NCI-H2227 treated with DMSO at 0.1 percent for 48 hours (cell line): Measurements from ENCODE around the gene ATP8A2.
A peak's percentile ranks its signal among the peaks of the same experiment; 100 is the strongest.
"Not testable (repeated sequence)": the region's sequence is repeated elsewhere in the genome, so short reads cannot be mapped to it uniquely, and the experiment has no call there.

Experiments
- DNase-seq: peaks from one replicate; lab custom pipeline; 2025; lab: John Stamatoyannopoulos, UW

ATP8A2 gene

GRCh38 chr13:25768376-25768775 is 396.6 kb downstream of the ATP8A2 start:
- DNase-seq = no peak

GRCh38 chr13:25768838-25769237 is 397.1 kb downstream of the ATP8A2 start:
- DNase-seq = no peak

- DNase-seq = no peak
Observed at GRCh38 chr13:25770601-25771000, 398.8 kb downstream of the ATP8A2 start.

GRCh38 chr13:25771202-25771601 is 399.4 kb downstream of the ATP8A2 start:
- no peak for DNase-seq

- DNase-seq = no peak
Observed at GRCh38 chr13:25771641-25772478, 400.1 kb downstream of the ATP8A2 start.

GRCh38 chr13:25772534-25772933 is 400.8 kb downstream of the ATP8A2 start:
- DNase-seq = not testable (repeated sequence)

- DNase-seq = not testable (repeated sequence)
Observed at GRCh38 chr13:25774056-25774455, 402.3 kb downstream of the ATP8A2 start.

- no peak for DNase-seq
Observed at GRCh38 chr13:25775275-25775674, 403.5 kb downstream of the ATP8A2 start.

- DNase-seq = no peak
Observed at GRCh38 chr13:25775986-25776385, 404.2 kb downstream of the ATP8A2 start.

- no peak for DNase-seq
Observed at GRCh38 chr13:25776722-25777121, 404.9 kb downstream of the ATP8A2 start.

- DNase-seq = peak; percentile 64
Observed at GRCh38 chr13:25777509-25777908, 405.7 kb downstream of the ATP8A2 start.

GRCh38 chr13:25778365-25778764 is 406.6 kb downstream of the ATP8A2 start:
- no peak for DNase-seq

GRCh38 chr13:25778808-25779305 is 407.1 kb downstream of the ATP8A2 start:
- no peak for DNase-seq

- no peak for DNase-seq
Observed at GRCh38 chr13:25783076-25783475, 411.3 kb downstream of the ATP8A2 start.

- DNase-seq = no peak
Observed at GRCh38 chr13:25783601-25784024, 411.8 kb downstream of the ATP8A2 start.

- no peak for DNase-seq
Observed at GRCh38 chr13:25784119-25784518, 412.3 kb downstream of the ATP8A2 start.

- not testable (repeated sequence) for DNase-seq
Observed at GRCh38 chr13:25790137-25790536, 418.4 kb downstream of the ATP8A2 start.

GRCh38 chr13:25795277-25795676 is 423.5 kb downstream of the ATP8A2 start:
- no peak for DNase-seq

GRCh38 chr13:25796474-25796873 is 424.7 kb downstream of the ATP8A2 start:
- DNase-seq = no peak

GRCh38 chr13:25798998-25799397 is 427.2 kb downstream of the ATP8A2 start:
- DNase-seq = no peak

- DNase-seq = no peak
Observed at GRCh38 chr13:25800523-25800922, 428.7 kb downstream of the ATP8A2 start.

- no peak for DNase-seq
Observed at GRCh38 chr13:25802579-25802978, 430.8 kb downstream of the ATP8A2 start.

GRCh38 chr13:25803641-25804040 is 431.9 kb downstream of the ATP8A2 start:
- DNase-seq = no peak
